Brain pericyte (primary cell): ENCODE measurements around the gene GPR173.

Experiments used
- DNase-seq: peaks from one replicate; pipeline ENCODE4 v3.0.0-alpha.2; 2012; ENCODE audit warnings: low read depth, low spot score

Gene GPR173, protein sequence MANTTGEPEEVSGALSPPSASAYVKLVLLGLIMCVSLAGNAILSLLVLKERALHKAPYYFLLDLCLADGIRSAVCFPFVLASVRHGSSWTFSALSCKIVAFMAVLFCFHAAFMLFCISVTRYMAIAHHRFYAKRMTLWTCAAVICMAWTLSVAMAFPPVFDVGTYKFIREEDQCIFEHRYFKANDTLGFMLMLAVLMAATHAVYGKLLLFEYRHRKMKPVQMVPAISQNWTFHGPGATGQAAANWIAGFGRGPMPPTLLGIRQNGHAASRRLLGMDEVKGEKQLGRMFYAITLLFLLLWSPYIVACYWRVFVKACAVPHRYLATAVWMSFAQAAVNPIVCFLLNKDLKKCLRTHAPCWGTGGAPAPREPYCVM

GRCh38 chrX:53048169-53049126 lies at the start of gene GPR173:
Gene GPR173, plus strand, starts transcription at chrX:53048789. Its CDS starts 27,833 bp downstream, at chrX:53076622.
- DNase-seq = peak; percentile 26

DNA sequence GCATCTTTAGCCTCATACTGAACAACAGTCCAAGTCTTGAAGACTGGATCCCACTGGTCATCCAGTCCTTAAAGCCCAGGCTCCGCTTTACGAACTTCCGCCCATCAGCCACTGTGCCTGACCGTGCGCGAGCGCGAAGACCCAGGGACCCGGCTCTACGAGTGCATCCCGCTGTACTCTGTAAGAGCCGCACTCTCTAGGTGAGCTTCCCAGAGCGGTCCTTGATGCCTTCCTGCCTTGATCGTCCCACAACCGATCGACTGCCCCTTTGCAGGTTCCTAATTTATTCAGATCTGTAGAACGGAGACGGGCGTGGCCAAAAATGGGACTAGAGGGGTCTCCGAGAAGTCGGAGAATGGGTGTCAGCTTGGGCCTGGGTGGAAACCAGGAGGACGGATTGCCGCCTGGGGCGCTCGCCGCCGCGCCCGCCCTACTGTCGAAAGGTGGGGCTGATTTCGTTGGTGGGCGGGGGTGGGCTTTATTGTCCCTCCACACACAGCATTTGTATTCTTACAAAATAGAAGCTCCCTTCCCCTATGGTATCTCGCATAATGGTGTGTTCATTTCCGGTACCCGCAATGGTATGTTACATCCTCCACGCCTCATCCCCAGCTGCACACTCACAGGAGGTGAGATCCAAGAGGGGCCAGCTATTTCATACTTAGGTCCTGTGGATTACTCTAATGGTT lies 48.0 kb upstream of the GPR173 start:
- no peak for DNase-seq

DNA sequence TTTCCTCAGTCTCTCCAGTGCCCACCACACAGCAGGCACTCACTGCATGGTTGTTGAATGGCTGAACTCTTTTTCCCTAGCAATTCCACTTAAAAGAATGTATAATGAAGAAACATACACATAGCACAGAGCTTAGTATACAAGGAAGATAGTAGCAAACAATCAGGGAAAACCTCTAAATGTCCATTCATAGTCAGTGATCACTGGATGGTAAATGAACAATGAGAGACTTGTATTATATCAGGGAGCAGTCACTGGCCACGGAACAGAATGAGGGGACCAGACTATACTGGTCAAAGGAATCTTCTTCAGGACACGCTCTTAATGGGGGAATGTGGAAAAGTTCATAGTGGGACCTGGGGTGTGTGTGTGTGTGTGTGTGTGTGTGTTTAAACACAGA lies 46.6 kb upstream of the GPR173 start:
- DNase-seq = no peak

GRCh38 chrX:53003111-53003510 lies 45.5 kb upstream of the GPR173 start:
- DNase-seq = no peak

GRCh38 chrX:53004038-53004437 lies 44.6 kb upstream of the GPR173 start:
- no peak for DNase-seq

DNA sequence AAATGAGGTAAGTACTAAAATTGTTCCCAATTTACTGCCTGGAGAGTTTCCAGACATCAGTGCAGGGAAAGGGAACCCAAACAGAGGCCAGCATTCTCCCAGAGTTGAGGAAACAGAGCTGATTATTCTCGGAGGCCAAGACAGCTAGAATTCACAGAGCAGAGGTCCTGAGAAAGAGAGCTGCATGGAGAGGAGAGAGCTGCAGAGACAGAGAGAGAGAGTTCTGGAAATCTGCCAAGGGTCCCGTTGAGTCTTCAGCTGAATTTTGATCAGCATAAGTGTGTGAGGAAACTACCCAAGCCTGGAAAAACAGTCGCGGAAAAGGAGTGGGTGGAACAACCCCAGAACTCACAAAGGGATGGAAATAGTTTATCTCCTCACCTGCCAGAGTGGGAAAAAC lies 43.8 kb upstream of the GPR173 start:
- no peak for DNase-seq

DNA sequence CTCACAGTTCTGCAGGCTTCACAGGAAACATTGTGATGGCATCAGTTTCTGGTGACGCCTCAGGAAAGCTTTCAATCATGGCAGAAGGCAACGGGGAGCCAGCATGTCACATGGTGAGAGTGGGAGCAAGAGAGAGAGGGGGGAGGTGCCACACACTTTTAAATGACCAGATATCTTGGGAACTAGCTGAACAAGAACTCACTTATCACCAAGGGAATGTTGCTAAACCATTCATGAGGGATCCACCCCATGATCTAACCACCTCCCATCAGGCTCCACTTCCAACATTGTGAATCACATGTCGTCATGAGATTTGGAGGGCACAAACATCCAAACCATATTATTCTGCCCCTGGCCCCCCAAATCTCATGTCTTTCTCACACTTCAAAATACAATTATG lies 43.3 kb upstream of the GPR173 start:
- DNase-seq = no peak

DNA sequence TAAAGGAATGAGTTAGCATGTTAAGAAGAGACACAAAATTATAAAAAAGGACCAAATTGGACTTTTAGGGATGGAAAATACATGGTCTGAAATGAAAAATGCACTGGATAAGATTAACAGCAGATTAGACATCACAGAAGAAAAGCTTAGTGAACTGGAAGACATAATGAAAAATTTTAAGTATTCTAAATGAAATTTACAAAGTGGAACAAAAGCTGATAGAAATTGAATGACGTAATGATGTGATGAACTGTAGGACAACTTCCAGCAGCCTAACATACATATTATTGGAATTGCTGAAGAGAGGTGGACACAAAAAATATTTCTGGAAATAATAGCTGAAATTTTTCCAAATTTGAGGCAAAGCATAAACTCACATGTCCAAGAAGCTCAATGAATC lies 39.6 kb upstream of the GPR173 start:
- no peak for DNase-seq

GRCh38 chrX:53013291-53013690 lies 35.3 kb upstream of the GPR173 start:
- DNase-seq = no peak

DNA sequence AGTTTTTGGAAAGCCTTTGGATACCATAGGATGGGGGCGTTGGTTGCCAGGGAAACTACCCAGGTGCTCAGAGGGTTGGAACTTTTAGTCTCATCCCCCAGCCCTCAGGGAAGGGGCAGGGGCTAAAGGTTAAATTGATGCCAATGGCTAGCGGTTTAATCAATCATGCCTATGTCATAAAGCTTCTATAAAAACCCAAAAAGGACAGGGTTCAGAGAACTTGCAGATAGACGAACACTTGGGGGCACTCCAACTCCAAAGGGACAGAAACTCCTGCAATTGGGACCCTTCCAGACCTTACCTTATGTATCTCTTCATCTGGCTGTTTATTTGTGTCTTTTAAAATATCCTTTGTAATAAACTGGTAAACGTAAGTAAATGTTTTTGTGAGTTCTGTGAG lies 30.0 kb upstream of the GPR173 start:
- DNase-seq = no peak

DNA sequence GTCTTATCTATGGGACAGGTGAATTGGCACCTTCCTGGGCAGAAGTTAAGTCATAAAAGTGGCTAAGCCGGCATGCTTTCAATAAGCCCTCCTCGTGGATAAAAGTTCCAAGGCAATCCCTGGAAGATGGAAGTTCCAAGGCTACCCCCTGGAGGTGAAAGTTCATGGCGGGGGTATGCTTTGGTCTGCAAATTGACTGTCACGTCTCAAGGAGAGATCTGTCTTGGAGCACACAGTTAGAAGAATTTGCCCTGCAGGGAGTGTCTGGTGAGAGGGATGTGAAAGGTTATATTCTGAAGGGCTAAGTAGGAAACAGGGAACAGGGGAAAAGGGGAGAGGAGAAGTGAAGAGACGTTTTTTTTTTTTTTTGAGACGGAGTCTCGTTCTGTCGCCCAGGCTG lies 26.2 kb upstream of the GPR173 start:
- no peak for DNase-seq

DNA sequence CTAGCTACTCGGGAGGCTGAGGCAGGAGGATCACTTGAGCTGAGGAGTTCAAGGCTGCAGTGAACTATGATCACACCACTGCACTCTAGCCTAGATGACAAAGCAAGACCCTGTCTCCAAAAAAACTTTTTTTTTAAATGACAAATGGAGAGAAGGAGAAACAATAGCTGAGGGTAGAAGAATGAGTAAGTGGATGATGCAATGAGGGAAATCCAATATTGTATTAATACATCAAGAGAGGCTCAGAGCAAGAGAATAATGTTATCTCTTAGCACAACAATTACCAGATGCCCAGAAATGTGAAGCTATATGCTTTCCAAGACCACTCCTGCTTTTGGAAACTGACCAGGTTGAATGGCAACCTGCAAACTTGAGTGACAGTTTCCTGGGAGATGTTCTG lies 19.9 kb upstream of the GPR173 start:
- DNase-seq = no peak

GRCh38 chrX:53031380-53031779 lies 17.2 kb upstream of the GPR173 start:
- no peak for DNase-seq

- DNase-seq = no peak
Observed at GRCh38 chrX:53036149-53036548, 12.4 kb upstream of the GPR173 start.

- DNase-seq = no peak
Observed at GRCh38 chrX:53039236-53039635, 9.4 kb upstream of the GPR173 start.

- DNase-seq = no peak
Observed at GRCh38 chrX:53044995-53045394, 3.6 kb upstream of the GPR173 start.

DNA sequence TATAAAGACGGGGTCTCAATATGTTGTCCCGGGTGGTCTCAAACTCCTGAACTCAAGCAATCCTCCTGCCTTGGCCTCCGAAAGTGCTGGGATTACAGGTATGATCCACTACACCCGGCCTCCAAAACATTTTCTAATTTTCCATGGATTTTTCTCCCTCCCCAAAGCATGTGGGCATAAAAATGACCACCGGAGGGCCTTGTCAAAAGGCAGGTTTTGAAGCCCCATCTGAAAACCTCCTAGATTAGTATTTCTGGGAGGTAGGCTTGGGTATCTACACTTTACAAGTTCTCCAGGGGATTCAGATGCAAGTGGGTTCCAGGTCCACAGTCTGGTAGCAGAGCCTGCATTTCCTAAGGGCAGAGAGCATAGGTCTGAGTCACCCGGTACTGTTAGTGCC lies 1.4 kb upstream of the GPR173 start:
- no peak for DNase-seq

DNA sequence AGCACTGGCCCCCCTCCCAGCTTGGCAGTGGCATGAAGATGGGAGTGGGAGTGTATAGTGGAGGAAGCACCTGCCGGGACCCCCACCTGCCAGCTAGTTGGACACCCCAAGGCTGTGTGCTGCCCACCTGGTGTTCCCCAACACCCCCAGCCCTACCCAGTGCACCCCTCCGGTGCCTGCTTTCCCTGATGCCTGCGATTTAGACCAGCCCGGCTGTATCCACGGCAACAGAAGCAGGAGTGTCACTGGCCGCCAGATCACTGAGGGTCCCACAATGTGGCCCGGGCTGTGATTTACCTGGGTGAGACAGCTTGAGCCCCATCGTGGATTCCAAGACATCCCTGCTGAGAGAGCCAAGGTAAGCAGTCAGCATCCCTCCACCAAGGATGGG lies 533 bp downstream of the GPR173 start:
- DNase-seq = no peak

GRCh38 chrX:53050841-53051240 lies 2.3 kb downstream of the GPR173 start:
- DNase-seq = no peak

- DNase-seq = no peak
Observed at GRCh38 chrX:53055244-53055849, 6.8 kb downstream of the GPR173 start.

DNA sequence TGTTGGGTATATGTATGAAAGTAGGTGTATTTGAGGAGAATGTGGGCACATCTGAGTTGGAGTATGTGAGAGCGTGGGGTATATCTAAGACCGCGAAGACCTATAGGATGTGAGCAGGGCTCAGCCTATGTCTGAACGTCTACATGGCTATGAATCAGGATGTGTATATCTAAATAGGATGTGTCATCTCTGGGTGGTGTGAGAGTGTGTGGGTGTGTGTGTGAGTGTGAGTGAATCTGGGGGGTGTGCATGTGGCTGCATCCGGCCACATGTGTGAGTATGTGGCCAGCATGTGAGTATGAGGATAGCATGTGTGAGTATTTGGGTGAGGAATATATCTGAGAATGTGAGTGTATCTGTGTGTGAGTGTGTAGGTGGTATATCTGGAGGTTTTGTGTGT lies 7.7 kb downstream of the GPR173 start:
- DNase-seq = no peak

DNA sequence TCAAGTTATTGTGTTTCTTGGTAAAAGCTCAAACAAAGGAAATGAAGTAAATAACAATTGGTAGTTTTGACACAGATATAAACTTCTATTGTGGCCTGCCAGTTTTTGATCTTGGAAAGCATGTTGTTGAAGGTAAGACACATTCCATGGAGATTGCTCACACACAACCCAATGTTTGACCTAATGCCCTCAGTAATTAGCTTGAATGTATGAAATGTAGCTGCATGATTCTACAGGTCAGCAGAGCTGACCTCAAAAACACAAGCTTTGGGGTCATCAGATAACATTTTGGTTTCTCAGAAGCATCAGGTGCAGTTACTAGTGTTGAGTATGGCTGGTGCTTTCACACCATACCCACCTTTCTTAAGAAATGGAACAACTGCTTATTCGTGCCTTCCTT lies 16.5 kb downstream of the GPR173 start:
- no peak for DNase-seq
